HepG2 (cell line): ENCODE measurements around the gene MFSD2B. TPM values are rescaled to one million over a fixed set of nuclear protein-coding genes. Genes with fewer than 3 reads are reported as not detected.

ENCODE experiments used
- ASH2L ChIP-seq: fragments of 300-600, 200-600 bp; sonication (generic); IDR thresholded peaks from 2 replicates; pipeline ENCODE4 v1.7.0; 2017; ENCODE audit warnings: low read depth, mild to moderate bottlenecking, moderate library complexity, mixed read lengths, low read length; ENCODE audit not compliant: insufficient read length
- CBX5 ChIP-seq: sonication (generic); formaldehyde crosslinking; IDR thresholded peaks from 2 replicates; pipeline ENCODE4 v1.4.0; 2020; ENCODE audit warnings: missing genetic modification reagents, borderline replicate concordance
- DNMT1 ChIP-seq: sonication (generic); formaldehyde crosslinking; IDR thresholded peaks from 2 replicates; pipeline ENCODE4 v1.5.1; 2020; ENCODE audit warnings: mild to moderate bottlenecking, missing genetic modification reagents
- EZH2 ChIP-seq: conservative IDR thresholded peaks from 2 replicates; pipeline ENCODE4 v1.6.1; 2012; ENCODE audit warnings: mild to moderate bottlenecking, low read depth, low read length, moderate library complexity
- GMEB2 ChIP-seq: IDR thresholded peaks from 2 replicates; pipeline ENCODE4 v1.6.1; 2016; ENCODE audit warnings: missing biosample characterization, missing genetic modification reagents, low read depth
- MED1 ChIP-seq: sonication (generic); formaldehyde crosslinking; IDR thresholded peaks from 2 replicates; pipeline ENCODE4 v1.4.0; 2020; ENCODE audit warnings: missing genetic modification reagents
- SIN3B ChIP-seq: fragments of 150-350 bp; IDR thresholded peaks from 2 replicates; pipeline ENCODE4 v1.6.1; 2014; ENCODE audit warnings: low read length
- SNAI1 ChIP-seq: sonication (generic); formaldehyde crosslinking; IDR thresholded peaks from 2 replicates; pipeline ENCODE4 v1.5.0; 2020; ENCODE audit warnings: mild to moderate bottlenecking, missing genetic modification reagents, borderline replicate concordance
- SP4 ChIP-seq: sonication (generic); formaldehyde crosslinking; IDR thresholded peaks from 2 replicates; pipeline ENCODE4 v1.8.1; 2023; ENCODE audit warnings: mild to moderate bottlenecking, missing genetic modification reagents
- SRSF9 ChIP-seq: fragments of 200-400 bp; formaldehyde crosslinking; IDR thresholded peaks from 2 replicates; pipeline ENCODE4 v1.6.1; 2018; ENCODE audit warnings: borderline replicate concordance, mild to moderate bottlenecking, low read depth, low read length; ENCODE audit not compliant: insufficient read depth, poor library complexity, severe bottlenecking
- ZNF20 ChIP-seq: sonication (generic); formaldehyde crosslinking; IDR thresholded peaks from 2 replicates; pipeline ENCODE4 v1.4.0; 2020; ENCODE audit warnings: mild to moderate bottlenecking, moderate library complexity, missing genetic modification reagents
- ZNF232 ChIP-seq: sonication (generic); formaldehyde crosslinking; IDR thresholded peaks from 2 replicates; pipeline ENCODE4 v1.4.0; 2020; ENCODE audit warnings: missing genetic modification reagents, borderline replicate concordance
- ZNF331 ChIP-seq: sonication (generic); formaldehyde crosslinking; IDR thresholded peaks from 2 replicates; pipeline ENCODE4 v1.4.0; 2020; ENCODE audit warnings: missing genetic modification reagents
- ZNF44 ChIP-seq: sonication (generic); formaldehyde crosslinking; IDR thresholded peaks from 2 replicates; pipeline ENCODE4 v1.5.1; 2020; ENCODE audit warnings: mild to moderate bottlenecking, missing genetic modification reagents
- ZNF616 ChIP-seq: sonication (generic); formaldehyde crosslinking; IDR thresholded peaks from 2 replicates; pipeline ENCODE4 v1.5.0; 2020; ENCODE audit warnings: low read depth, mild to moderate bottlenecking, missing genetic modification reagents
- ZNF619 ChIP-seq: sonication (generic); formaldehyde crosslinking; IDR thresholded peaks from 2 replicates; pipeline ENCODE4 v1.4.0; 2020; ENCODE audit warnings: mild to moderate bottlenecking, missing genetic modification reagents
- ZNF703 ChIP-seq: sonication (generic); formaldehyde crosslinking; IDR thresholded peaks from 2 replicates; pipeline ENCODE4 v1.5.1; 2020; ENCODE audit warnings: missing genetic modification reagents, mild to moderate bottlenecking, moderate library complexity, borderline replicate concordance
- ZNF83 ChIP-seq: sonication (generic); formaldehyde crosslinking; IDR thresholded peaks from 2 replicates; pipeline ENCODE4 v1.4.0; 2020; ENCODE audit warnings: missing genetic modification reagents, mild to moderate bottlenecking, borderline replicate concordance
- ZSCAN5A ChIP-seq: sonication (generic); formaldehyde crosslinking; IDR thresholded peaks from 2 replicates; pipeline ENCODE4 v1.8.0; 2022; ENCODE audit warnings: mild to moderate bottlenecking, missing genetic modification reagents, borderline replicate concordance
- polyA plus RNA-seq, 8 experiments: library from polyadenylated mRNA; depleted of rRNA in 3 of 8; stranded (reverse) in 7 of 8; unstranded in 1 of 8; fragments of >200 nt; fragmentation: Illumina TruSeq in 4 of 8; extraction: Trizol in 4 of 8; gene quantifications; 2 replicates each; pipeline versions ENCODE4 v1.2.1 to v1.2.3, GENCODE V29; 2011 to 2016; ENCODE audit warnings: low read depth in 4 of 8, missing spikeins in 1 of 8, mixed read lengths in 1 of 8; ENCODE audit not compliant: insufficient read depth in 1 of 8
- total RNA-seq, 5 experiments: library from RNA; depleted of rRNA; stranded (reverse); fragments of >200 nt; fragmentation: Illumina TruSeq; extraction: Trizol; gene quantifications; 2 replicates each; pipeline ENCODE4 v1.2.3, GENCODE V29; 2016; ENCODE audit warnings: low read depth in 1 of 5
- TF ChIP-seq, protein P1 (sequence below): sonication (generic); formaldehyde crosslinking; conservative IDR thresholded peaks from 2 replicates; pipeline ENCODE4 v1.4.0; 2020; ENCODE audit warnings: mild to moderate bottlenecking, missing genetic modification reagents, moderate library complexity
- TF ChIP-seq, protein P2 (sequence below): sonication (generic); formaldehyde crosslinking; IDR thresholded peaks from 2 replicates; pipeline ENCODE4 v1.4.0; 2020; ENCODE audit warnings: missing genetic modification reagents

MFSD2B gene
- total and polyA plus RNA-seq, 2 of the 13 experiments (the other 11 are each of a cell fraction or from before 2014, with no cell fraction given), result 0.21 to 0.93 TPM

- TF ChIP-seq ZSCAN5A (CRISPR knock-in tag) (no peak), ZNF44 (CRISPR knock-in tag) (no peak), EZH2 (no peak), CBX5 (CRISPR knock-in tag) (peak; percentile 31; the same call in 1 of the 2 replicates), DNMT1 (CRISPR knock-in tag) (0 out of 2 replicates have a peak, but pooled peaks have one; percentile 21), ZNF619 (CRISPR knock-in tag) (no peak; the same call in 1 of the 2 replicates), GMEB2 (CRISPR knock-in tag) (no peak), ZNF20 (CRISPR knock-in tag) (no peak), ZNF83 (CRISPR knock-in tag) (no peak), ZNF616 (no peak), MED1 (CRISPR knock-in tag) (no peak), ZNF703 (CRISPR knock-in tag) (no peak), SIN3B (no peak), ZNF331 (CRISPR knock-in tag) (no peak), ASH2L (no peak), ZNF232 (no peak), SNAI1 (CRISPR knock-in tag) (no peak), SP4 (peak; percentile 54; the same call in 1 of the 2 replicates), SRSF9 (no peak)
- TF ChIP-seq, protein P1, sequence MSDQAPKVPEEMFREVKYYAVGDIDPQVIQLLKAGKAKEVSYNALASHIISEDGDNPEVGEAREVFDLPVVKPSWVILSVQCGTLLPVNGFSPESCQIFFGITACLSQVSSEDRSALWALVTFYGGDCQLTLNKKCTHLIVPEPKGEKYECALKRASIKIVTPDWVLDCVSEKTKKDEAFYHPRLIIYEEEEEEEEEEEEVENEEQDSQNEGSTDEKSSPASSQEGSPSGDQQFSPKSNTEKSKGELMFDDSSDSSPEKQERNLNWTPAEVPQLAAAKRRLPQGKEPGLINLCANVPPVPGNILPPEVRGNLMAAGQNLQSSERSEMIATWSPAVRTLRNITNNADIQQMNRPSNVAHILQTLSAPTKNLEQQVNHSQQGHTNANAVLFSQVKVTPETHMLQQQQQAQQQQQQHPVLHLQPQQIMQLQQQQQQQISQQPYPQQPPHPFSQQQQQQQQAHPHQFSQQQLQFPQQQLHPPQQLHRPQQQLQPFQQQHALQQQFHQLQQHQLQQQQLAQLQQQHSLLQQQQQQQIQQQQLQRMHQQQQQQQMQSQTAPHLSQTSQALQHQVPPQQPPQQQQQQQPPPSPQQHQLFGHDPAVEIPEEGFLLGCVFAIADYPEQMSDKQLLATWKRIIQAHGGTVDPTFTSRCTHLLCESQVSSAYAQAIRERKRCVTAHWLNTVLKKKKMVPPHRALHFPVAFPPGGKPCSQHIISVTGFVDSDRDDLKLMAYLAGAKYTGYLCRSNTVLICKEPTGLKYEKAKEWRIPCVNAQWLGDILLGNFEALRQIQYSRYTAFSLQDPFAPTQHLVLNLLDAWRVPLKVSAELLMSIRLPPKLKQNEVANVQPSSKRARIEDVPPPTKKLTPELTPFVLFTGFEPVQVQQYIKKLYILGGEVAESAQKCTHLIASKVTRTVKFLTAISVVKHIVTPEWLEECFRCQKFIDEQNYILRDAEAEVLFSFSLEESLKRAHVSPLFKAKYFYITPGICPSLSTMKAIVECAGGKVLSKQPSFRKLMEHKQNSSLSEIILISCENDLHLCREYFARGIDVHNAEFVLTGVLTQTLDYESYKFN, result no peak
- TF ChIP-seq, protein P2, sequence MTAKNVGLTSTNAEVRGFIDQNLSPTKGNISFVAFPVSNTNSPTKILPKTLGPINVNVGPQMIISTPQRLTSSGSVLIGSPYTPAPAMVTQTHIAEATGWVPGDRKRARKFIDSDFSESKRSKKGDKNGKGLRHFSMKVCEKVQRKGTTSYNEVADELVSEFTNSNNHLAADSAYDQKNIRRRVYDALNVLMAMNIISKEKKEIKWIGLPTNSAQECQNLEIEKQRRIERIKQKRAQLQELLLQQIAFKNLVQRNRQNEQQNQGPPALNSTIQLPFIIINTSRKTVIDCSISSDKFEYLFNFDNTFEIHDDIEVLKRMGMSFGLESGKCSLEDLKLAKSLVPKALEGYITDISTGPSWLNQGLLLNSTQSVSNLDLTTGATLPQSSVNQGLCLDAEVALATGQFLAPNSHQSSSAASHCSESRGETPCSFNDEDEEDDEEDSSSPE, result no peak
Measured at GRCh38 chr2:24021122-24021998, 11.5 kb downstream of the MFSD2B start (continued).
